DMS53 treated with DMSO at 0.1 percent for 48 hours (cell line): Measurements from ENCODE around the gene PLEK2.

Experiments
- DNase-seq: peaks from one replicate; lab custom pipeline; 2025; ENCODE audit not compliant: unreplicated experiment; lab: John Stamatoyannopoulos, UW

The PLEK2 gene

GRCh38 chr14:67405771-67406170 is 6.2 kb downstream of the PLEK2 start:
- no peak for DNase-seq

- DNase-seq, result no peak
Measured at GRCh38 chr14:67400434-67400833, 11.5 kb downstream of the PLEK2 start.

- no peak for DNase-seq
Measured at GRCh38 chr14:67397536-67397935, 14.4 kb downstream of the PLEK2 start.

GRCh38 chr14:67396381-67396970 is 15.5 kb downstream of the PLEK2 start:
- DNase-seq, result no peak

GRCh38 chr14:67395876-67396189 is 16.1 kb downstream of the PLEK2 start:
- no peak for DNase-seq

- DNase-seq, result no peak
Measured at GRCh38 chr14:67395086-67395875, 16.7 kb downstream of the PLEK2 start.

- DNase-seq, result no peak
Measured at GRCh38 chr14:67393689-67394088, 18.3 kb downstream of the PLEK2 start.

GRCh38 chr14:67392800-67393199 is 19.2 kb downstream of the PLEK2 start:
- no peak for DNase-seq

- no peak for DNase-seq
Measured at GRCh38 chr14:67392123-67392522, 19.8 kb downstream of the PLEK2 start.

- DNase-seq, result no peak
Measured at GRCh38 chr14:67391268-67391667, 20.7 kb downstream of the PLEK2 start.

GRCh38 chr14:67389811-67390534 is 22.0 kb downstream of the PLEK2 start:
- no peak for DNase-seq

- DNase-seq, result no peak
Measured at GRCh38 chr14:67389275-67389674, 22.7 kb downstream of the PLEK2 start.

GRCh38 chr14:67387195-67387594 is 24.8 kb downstream of the PLEK2 start:
- DNase-seq, result no peak

GRCh38 chr14:67385618-67386017 is 26.3 kb downstream of the PLEK2 start:
- DNase-seq, result no peak

GRCh38 chr14:67385120-67385519 is 26.8 kb downstream of the PLEK2 start:
- no peak for DNase-seq

GRCh38 chr14:67377916-67378315 is 34.0 kb downstream of the PLEK2 start:
- DNase-seq, result no peak

- no peak for DNase-seq
Measured at GRCh38 chr14:67373347-67373746, 38.6 kb downstream of the PLEK2 start.

GRCh38 chr14:67372833-67373232 is 39.1 kb downstream of the PLEK2 start:
- DNase-seq, result no peak

GRCh38 chr14:67371247-67372148 is 40.5 kb downstream of the PLEK2 start:
- no peak for DNase-seq

GRCh38 chr14:67370830-67371229 is 41.1 kb downstream of the PLEK2 start:
- DNase-seq, result no peak

GRCh38 chr14:67365476-67365875 is 46.5 kb downstream of the PLEK2 start:
- no peak for DNase-seq
